GM10266 (cell line): Measurements from ENCODE around the gene LRRTM4.

Experiments used
- DNase-seq: peaks from one replicate; pipeline ENCODE4 v3.0.0; 2012; ENCODE audit errors: extremely low spot score
- CTCF ChIP-seq: IDR thresholded peaks from 2 replicates; pipeline ENCODE4 v1.5.1; 2012; ENCODE audit warnings: mild to moderate bottlenecking, low read depth; ENCODE audit not compliant: control insufficient read depth, insufficient read depth; ENCODE audit errors: missing control alignments

The LRRTM4 gene

GRCh38 chr2:77522888-77523287, 712 bp upstream of the LRRTM4 start:
- TF ChIP-seq CTCF, result no peak
- DNase-seq, result no peak

DNA sequence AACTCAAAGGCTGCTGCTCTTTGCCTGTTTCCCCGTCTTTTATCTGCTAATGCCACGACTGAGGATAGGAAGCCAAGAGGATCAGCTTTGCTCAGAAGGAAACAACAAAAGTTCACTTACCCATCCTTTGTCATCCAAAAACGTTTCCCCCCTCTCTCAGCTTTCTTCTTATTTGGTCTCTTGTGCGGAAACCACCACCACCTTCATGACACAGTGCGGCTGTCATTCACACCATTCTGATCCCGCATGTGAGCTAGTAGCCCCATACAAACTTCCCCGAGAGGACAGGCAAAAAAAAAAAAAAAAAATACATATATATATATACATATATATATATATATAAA, 656 bp downstream of the LRRTM4 start:
- DNase-seq, result no peak
- TF ChIP-seq CTCF, result no peak

- no peak for TF ChIP-seq CTCF
- no peak for DNase-seq
Measured at GRCh38 chr2:77520641-77521547, 1.3 kb downstream of the LRRTM4 start.

DNA sequence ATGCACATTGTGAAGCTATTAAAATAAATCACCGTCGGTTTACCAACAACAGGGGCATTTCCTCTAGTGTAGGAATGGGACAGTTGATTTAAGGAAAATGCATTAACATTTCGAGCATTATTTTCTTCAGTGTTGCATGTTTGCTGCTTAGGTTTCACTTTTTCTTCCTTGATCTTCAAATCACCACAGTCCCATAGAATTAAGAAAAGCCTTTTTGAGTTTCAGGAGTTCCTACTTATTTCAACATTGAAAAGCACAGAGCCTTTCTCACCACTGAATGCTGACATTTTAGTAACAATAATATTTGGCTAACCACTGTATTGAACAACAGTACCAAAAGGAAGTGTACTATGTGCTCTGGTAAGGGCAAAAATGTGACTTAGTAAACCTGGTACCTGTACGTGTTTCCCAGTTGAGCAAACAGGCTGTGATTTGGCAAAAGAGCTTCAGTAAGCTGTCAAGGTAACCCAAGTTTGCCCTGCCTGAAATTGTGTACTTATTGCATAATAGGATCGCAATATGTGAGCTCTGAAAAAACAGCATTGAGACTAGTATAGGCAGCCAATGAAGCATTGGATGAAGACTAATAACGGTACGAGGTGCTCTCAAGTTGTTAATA, 2.2 kb downstream of the LRRTM4 start:
- DNase-seq, result no peak
- TF ChIP-seq CTCF, result no peak

GRCh38 chr2:77519164-77519887, 2.9 kb downstream of the LRRTM4 start:
- DNase-seq, result no peak
- no peak for TF ChIP-seq CTCF

- no peak for TF ChIP-seq CTCF
- DNase-seq, result no peak
Measured at GRCh38 chr2:77518311-77518710, 3.9 kb downstream of the LRRTM4 start.
